Cardiac ventricle fibroblast (primary cell): ENCODE results near the gene ZNF25. TPM values are rescaled to one million over a fixed set of nuclear protein-coding genes. Genes with fewer than 3 reads are reported as not detected.

ENCODE experiments used
- total RNA-seq: library from RNA; depleted of rRNA; stranded (reverse); fragments of >200 nt; gene quantifications from 2 replicates; pipeline ENCODE4 v1.2.3, GENCODE V29; 2015

The ZNF25 gene
- total RNA-seq: 7.6 and 9.1 TPM in 2 replicates

DNA sequence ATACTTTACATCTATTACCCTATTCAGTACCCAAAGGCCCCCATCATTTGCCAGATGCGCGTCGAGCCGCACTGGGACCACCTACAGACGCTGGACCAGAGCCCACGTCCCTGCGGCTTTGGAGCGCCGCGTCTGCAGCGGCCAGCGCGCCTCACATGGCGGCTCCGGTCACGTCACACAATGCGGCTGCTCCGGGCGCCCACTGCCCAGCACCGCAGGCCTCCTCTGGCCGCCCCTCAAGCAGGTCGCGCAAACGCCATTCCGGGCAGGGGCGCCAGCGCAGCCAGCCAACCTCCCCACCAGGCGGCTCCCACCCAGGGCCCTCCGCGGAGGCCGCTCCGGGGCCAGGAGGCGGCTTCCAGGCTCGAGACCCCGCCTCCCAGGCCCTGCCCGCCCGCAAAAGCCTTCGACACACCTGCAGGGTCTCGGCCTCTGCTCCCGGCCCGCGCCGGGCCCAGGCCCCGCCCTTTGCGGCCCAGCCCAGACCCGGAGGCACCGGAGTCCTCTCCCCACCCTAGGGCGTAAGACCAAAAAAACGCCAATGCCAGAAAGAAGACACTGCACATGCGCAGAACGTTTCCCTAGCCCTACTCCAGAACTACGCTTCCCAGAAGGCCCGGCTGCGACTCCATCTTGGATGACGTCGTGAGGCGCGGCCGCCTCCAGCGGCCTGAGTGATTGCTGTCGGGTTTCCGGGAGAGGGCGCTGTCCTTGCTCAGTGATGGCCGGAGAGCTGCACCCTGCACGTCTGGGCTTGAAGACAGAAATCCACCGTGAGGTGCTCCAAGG, at the start of gene ZNF25:
Gene ZNF25, minus strand, starts transcription at position 557 of the 789 bp plus-strand sequence. CDS start 4,925 bp downstream, outside the sequence.

DNA sequence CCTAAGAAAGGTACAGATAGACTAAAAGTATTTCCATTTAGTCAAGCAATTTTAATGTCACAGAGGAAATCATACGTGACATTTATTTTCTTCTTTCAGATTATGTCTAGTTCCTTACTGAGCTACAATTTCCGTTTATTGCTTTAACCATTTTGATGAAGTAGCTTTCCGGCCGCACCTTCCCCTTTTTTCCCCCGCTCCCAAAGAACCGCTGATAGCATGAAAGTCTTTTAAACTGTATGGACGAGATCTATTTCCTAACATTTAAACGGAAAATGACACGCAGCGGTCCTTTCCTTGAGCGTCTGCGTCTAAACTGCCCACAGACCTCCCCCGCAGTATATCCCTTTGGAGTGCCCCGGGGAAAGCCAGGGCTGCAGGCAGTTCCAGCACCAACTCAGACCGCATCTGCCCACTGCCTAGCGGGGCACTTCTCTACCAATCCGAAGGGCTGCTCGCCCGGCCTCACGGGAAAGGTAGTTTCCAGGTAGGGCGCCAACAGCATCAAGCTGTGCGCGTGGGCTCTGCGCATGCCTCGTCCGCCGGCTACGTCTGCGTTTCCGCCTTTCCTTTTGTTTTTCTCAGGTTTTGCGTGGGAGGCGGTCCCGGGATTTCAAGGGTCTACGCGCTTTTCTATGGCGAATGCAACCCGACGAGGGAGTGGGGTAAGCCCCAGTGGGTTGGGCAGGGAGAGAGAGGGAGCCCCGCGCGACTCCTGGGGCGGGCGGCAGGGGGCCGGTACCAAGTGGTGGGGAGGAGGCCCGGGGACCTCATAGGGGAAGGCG, 33.9 kb upstream of the ZNF25 start, which contains the start of gene ZNF33A:
Gene ZNF33A, plus strand, starts transcription at position 557 of the 785 bp plus-strand sequence. CDS start 1,667 bp downstream, outside the sequence.

Other genes with a start within 250 kb of the ZNF25 start
- 5.6 and 7.2 TPM in 2 replicates for gene ZNF248, start 119.0 kb downstream of the ZNF25 start, total RNA-seq
- 10.6 and 11.6 TPM in 2 replicates for gene ZNF33A, start 34.0 kb upstream of the ZNF25 start, total RNA-seq
- 13.0 and 15.3 TPM in 2 replicates for gene ZNF37A, start 117.7 kb upstream of the ZNF25 start, total RNA-seq